ENCODE data around the gene GPX2. TPM values are rescaled to one million over a fixed set of nuclear protein-coding genes. Genes with fewer than 3 reads are reported as not detected.

GPX2 gene
- total and polyA plus RNA-seq, 10 donors, result 0.26 TPM; not detected in 9

GRCh38 chr14:64944861-64945260, 2.3 kb upstream of the GPX2 start:
- TF ChIP-seq POLR2AphosphoS5 (IDR thresholded peaks at IDR 0.05), result no peak
- TF ChIP-seq POLR2A (IDR thresholded peaks at IDR 0.05), result no peak
- TF ChIP-seq, protein P1, sequence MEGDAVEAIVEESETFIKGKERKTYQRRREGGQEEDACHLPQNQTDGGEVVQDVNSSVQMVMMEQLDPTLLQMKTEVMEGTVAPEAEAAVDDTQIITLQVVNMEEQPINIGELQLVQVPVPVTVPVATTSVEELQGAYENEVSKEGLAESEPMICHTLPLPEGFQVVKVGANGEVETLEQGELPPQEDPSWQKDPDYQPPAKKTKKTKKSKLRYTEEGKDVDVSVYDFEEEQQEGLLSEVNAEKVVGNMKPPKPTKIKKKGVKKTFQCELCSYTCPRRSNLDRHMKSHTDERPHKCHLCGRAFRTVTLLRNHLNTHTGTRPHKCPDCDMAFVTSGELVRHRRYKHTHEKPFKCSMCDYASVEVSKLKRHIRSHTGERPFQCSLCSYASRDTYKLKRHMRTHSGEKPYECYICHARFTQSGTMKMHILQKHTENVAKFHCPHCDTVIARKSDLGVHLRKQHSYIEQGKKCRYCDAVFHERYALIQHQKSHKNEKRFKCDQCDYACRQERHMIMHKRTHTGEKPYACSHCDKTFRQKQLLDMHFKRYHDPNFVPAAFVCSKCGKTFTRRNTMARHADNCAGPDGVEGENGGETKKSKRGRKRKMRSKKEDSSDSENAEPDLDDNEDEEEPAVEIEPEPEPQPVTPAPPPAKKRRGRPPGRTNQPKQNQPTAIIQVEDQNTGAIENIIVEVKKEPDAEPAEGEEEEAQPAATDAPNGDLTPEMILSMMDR (IDR thresholded peaks at IDR 0.05 in 8 of 11, conservative IDR thresholded peaks at IDR 0.05 in 3 of 11), result no peak
- peaks cover 0 to 90% (median 11%) of the 10 kb centered on the region in 6 donors for H3K36me3 ChIP-seq
- DNase-seq, result no peak
- H3K27ac ChIP-seq, result no peak overlapping the region
- 91 to 96% (median 93%) methylated on average over 4 of the region's 4 CpGs for WGBS, 5 donors
- no peaks in the 10 kb centered on the region for H3K27me3 ChIP-seq (replicated peaks in 1 of 7)
- H3K9me3 ChIP-seq, result no peaks in the 10 kb centered on the region
- H3K4me1 ChIP-seq, result peaks cover 0 to 34% (median 6%) of the 10 kb centered on the region in 6 donors
- intact Hi-C loops (cut with DNase I; ENCODE audit: low total_unique reads), result no loop called here
- no peak overlapping the region for H3K4me3 ChIP-seq

GRCh38 chr14:64944041-64944440, 1.5 kb upstream of the GPX2 start:
- no peak for DNase-seq
- H3K4me3 ChIP-seq, result no peak overlapping the region
- no peaks in the 10 kb centered on the region for H3K9me3 ChIP-seq
- H3K4me1 ChIP-seq, result peaks cover 0 to 34% (median 6%) of the 10 kb centered on the region in 6 donors
- H3K27me3 ChIP-seq (replicated peaks in 1 of 7), result no peaks in the 10 kb centered on the region
- no peak overlapping the region for H3K27ac ChIP-seq
- WGBS, 5 donors, result 82 to 98% (median 95%) methylated on average over 2 of the region's 2 CpGs
- TF ChIP-seq, protein P1 (IDR thresholded peaks at IDR 0.05 in 8 of 11, conservative IDR thresholded peaks at IDR 0.05 in 3 of 11), result no peak
- peaks cover 0 to 90% (median 11%) of the 10 kb centered on the region in 6 donors for H3K36me3 ChIP-seq
- intact Hi-C loops (cut with DNase I; ENCODE audit: low total_unique reads), result no loop called here

DNA sequence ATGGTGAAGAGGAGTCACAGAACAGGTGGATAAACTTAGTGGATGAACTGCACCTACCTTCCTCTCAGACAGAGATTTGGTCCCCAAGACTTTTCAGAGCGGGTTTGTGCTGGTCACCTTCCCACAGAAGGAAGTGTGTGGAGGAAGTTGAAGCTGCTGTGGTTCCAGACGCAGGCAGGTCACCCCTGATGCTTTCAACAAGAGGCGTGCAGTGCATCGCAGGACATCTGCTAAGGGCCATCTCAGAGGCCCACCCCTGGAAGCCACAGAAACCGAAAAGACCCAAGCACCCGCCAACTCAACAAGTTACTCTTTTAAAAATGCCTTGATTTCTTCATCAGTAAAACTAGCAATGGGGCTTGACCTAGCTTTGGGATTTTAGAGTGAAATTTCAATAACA, 1.0 kb upstream of the GPX2 start:
- peaks cover 0 to 90% (median 10%) of the 10 kb centered on the region in 6 donors for H3K36me3 ChIP-seq
- H3K9me3 ChIP-seq, result no peaks in the 10 kb centered on the region
- DNase-seq, result peak; percentile 68
- H3K27me3 ChIP-seq (replicated peaks in 1 of 7), result no peaks in the 10 kb centered on the region
- H3K27ac ChIP-seq, result no peak overlapping the region
- intact Hi-C loops (cut with DNase I; ENCODE audit: low total_unique reads), result no loop called here
- TF ChIP-seq, protein P1 (IDR thresholded peaks at IDR 0.05 in 8 of 11, conservative IDR thresholded peaks at IDR 0.05 in 3 of 11), result no peak
- TF ChIP-seq POLR2AphosphoS5 (IDR thresholded peaks at IDR 0.05) (peak in 1 of 3 donors; percentile 10), POLR2A (IDR thresholded peaks at IDR 0.05) (no peak)
- WGBS, 5 donors, result 30 to 62% (median 39%) methylated on average over 6 of the region's 6 CpGs
- no peak overlapping the region for H3K4me3 ChIP-seq
- peaks cover 0 to 34% (median 6%) of the 10 kb centered on the region in 6 donors for H3K4me1 ChIP-seq

DNA sequence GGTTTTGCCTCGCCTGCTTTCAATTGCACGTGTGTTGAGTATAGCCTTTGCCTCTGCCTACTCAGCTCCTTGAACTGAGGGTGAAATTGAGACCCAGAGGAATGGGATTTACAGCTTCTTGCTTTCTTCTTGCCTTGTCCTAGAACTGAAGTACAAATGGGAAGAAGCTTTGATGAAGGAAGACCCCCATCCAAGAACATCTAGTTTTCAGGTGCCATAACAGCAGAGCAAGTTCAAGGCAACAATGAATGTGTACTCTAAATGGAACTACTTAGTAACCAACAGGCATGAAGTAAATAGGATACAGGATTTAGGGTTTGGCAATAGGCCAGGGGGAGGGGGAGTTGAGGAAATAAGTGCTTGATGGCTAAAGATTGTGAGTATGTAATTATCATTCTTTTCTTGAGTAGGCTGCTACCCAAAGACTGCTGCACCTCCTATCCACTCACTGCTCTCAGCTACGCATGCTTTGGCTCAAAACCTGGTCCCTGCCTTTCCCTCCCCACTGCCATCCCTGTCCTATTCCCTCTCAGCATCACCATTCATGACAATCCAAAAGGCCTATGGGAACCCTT, 2.1 kb downstream of the GPX2 start:
- TF ChIP-seq, protein P1 (IDR thresholded peaks at IDR 0.05 in 8 of 11, conservative IDR thresholded peaks at IDR 0.05 in 3 of 11), result no peak
- TF ChIP-seq POLR2AphosphoS5 (IDR thresholded peaks at IDR 0.05), result no peak
- WGBS, 5 donors, result 87 to 95% (median 93%) methylated on average over 3 of the region's 3 CpGs
- peaks cover 0 to 36% (median 9%) of the 10 kb centered on the region in 6 donors for H3K4me1 ChIP-seq
- H3K4me3 ChIP-seq, result no peak overlapping the region
- intact Hi-C loops (cut with DNase I; ENCODE audit: low total_unique reads), result no loop called here
- H3K27me3 ChIP-seq (replicated peaks in 1 of 7), result no peaks in the 10 kb centered on the region
- no peak for DNase-seq
- no peaks in the 10 kb centered on the region for H3K9me3 ChIP-seq
- H3K36me3 ChIP-seq, result peaks cover 0 to 98% (median 14%) of the 10 kb centered on the region in 6 donors
- no peak overlapping the region for H3K27ac ChIP-seq
